T-helper 1 cell treated with Interleukin-12 subunit alpha and Interleukin-12 subunit beta and Interleukin-4 antibody, amounts not matched to agents 30 μg/mL and 1 μg/mL, for 36 hours (primary cell): ENCODE data around the gene SERPINB6.

Experiments used
- H3K27ac Mint-ChIP-seq: one replicate; pipeline ENCODE4 v1.8.0; 2021; ENCODE audit warnings: mild to moderate bottlenecking, mixed read lengths
- H3K27me3 Mint-ChIP-seq: one replicate; pipeline ENCODE4 v1.8.0; 2021; ENCODE audit warnings: low read depth, mixed read lengths
- H3K36me3 Mint-ChIP-seq: one replicate; pipeline ENCODE4 v1.8.0; 2021; ENCODE audit warnings: low read depth, mixed read lengths
- H3K4me1 Mint-ChIP-seq: one replicate; pipeline ENCODE4 v1.8.0; 2021; ENCODE audit warnings: low read depth, mixed read lengths
- H3K4me3 Mint-ChIP-seq: one replicate; pipeline ENCODE4 v1.8.0; 2021; ENCODE audit warnings: mild to moderate bottlenecking, moderate library complexity, mixed read lengths
- H3K9me3 Mint-ChIP-seq: one replicate; pipeline ENCODE4 v1.8.0; 2021; ENCODE audit warnings: mixed read lengths

SERPINB6 gene

DNA sequence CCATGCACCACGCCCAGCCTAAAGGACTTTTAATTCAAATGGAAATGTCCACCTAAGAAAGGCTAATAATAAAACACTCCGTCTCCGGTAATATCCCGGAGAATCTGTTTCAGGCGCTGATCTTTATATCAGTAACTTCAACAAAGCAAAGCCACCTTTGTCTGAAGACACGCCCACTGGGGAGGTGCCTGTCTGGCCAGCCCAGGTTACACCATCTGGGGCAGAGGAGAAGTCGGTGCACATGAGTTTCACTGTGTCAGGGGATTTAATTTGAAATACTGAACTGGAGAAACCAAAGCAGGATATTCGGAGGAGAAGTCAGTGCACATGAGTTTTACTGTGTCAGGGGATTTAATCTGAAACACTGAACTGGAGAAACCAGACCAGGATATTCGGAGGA, 9.4 kb downstream of the SERPINB6 start:
- Mint-ChIP-seq H3K9me3 (no peaks in the 10 kb centered on the region), H3K27ac (no peak overlapping the region), H3K4me1 (no peaks in the 10 kb centered on the region), H3K4me3 (no peak overlapping the region), H3K27me3 (peaks cover 10% of the 10 kb centered on the region), H3K36me3 (no peaks in the 10 kb centered on the region)

- Mint-ChIP-seq H3K4me3 (no peak overlapping the region), H3K27me3 (peaks cover 7% of the 10 kb centered on the region), H3K4me1 (no peaks in the 10 kb centered on the region), H3K36me3 (no peaks in the 10 kb centered on the region), H3K9me3 (no peaks in the 10 kb centered on the region), H3K27ac (no peak overlapping the region)
Observed at GRCh38 chr6:2961506-2961905, 9.9 kb downstream of the SERPINB6 start.

DNA sequence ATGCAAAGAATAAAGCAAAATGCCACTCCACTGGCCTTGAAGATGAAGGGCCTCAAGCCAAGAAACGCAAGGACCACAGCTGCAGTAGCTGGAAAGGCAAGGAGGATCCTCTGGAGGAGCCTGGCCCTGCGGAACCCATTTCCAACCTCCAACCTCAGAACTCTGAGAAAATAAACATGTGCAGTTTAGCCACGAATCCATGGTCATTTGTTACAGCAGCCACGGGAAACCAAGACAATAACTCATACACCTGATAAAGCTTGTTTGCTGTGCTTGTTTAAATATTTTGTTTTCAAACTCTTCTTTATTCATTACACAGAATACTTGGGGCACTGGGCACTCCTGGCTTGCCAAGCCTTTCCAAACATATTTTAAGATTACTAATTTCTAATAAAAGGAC, 10.4 kb downstream of the SERPINB6 start:
- no peak overlapping the region for H3K4me3 Mint-ChIP-seq
- peaks cover 7% of the 10 kb centered on the region for H3K27me3 Mint-ChIP-seq
- no peaks in the 10 kb centered on the region for H3K36me3 Mint-ChIP-seq
- H3K9me3 Mint-ChIP-seq: no peaks in the 10 kb centered on the region
- H3K4me1 Mint-ChIP-seq: no peaks in the 10 kb centered on the region
- H3K27ac Mint-ChIP-seq: no peak overlapping the region

GRCh38 chr6:2959909-2960719, 11.3 kb downstream of the SERPINB6 start:
- no peak overlapping the region for H3K27ac Mint-ChIP-seq

GRCh38 chr6:2958776-2959175, 12.6 kb downstream of the SERPINB6 start:
- Mint-ChIP-seq H3K27ac (no peak overlapping the region), H3K4me1 (no peaks in the 10 kb centered on the region)

More at GRCh38 chr6:2959909-2960719, 11.3 kb downstream of the SERPINB6 start:
- Mint-ChIP-seq H3K4me1 (no peaks in the 10 kb centered on the region), H3K27me3 (peaks cover 7% of the 10 kb centered on the region), H3K4me3 (no peak overlapping the region), H3K36me3 (no peaks in the 10 kb centered on the region), H3K9me3 (no peaks in the 10 kb centered on the region)

DNA sequence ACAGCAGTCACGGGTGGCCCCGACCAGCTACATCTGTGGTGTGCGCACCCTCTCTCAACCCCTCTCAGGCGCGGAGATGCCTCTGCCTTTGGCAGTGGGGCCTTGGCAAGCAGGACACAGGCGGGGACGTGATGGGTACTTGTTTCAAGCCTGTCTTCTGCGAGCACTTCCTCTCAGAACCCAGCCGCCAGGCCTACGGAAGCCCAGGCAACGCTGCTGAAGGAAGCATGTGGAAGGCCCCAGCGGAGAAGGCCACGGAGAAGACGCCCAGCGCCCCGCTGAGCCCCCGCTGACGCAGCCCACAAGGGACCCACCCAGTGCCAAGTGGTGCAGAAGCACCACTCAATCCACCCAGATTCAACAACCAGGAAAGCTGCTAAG, 13.0 kb downstream of the SERPINB6 start:
- Mint-ChIP-seq H3K27me3 (peaks cover 7% of the 10 kb centered on the region), H3K9me3 (no peaks in the 10 kb centered on the region), H3K27ac (no peak overlapping the region), H3K36me3 (peaks cover 3% of the 10 kb centered on the region), H3K4me1 (no peaks in the 10 kb centered on the region), H3K4me3 (no peak overlapping the region)

More at GRCh38 chr6:2958776-2959175, 12.6 kb downstream of the SERPINB6 start:
- Mint-ChIP-seq H3K27me3 (peaks cover 7% of the 10 kb centered on the region), H3K9me3 (no peaks in the 10 kb centered on the region), H3K36me3 (peaks cover 3% of the 10 kb centered on the region), H3K4me3 (no peak overlapping the region)

DNA sequence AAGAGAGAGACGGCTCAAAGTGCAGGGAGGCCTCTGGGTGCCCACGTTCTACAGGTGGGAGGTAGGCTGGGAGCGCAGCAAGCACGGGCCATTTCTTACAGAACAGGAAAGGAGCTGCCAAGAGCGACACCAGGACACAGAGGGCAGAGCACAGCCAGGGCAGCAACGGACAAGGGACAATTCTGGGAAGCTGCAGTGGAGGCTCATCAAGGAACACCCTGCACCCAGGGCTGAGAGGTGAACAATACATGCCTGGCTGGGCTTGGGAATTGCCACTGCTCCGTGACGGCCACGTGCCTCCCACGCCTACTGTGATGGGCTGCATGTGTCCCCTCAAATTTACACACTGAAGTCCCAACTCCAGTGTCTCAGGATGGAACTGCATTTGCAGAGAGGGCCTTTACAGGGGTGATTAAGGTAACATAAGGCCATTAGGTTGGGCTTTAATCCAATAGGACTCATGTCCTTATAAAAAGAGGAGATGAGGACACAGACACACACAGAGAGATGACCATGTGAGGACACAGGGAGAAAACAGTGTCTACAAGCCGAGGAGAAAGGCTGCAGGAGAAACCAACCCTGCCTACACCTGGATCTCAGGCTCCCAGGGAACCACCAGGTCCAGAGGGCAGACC, 13.6 kb downstream of the SERPINB6 start:
- no peak overlapping the region for H3K4me3 Mint-ChIP-seq
- no peak overlapping the region for H3K27ac Mint-ChIP-seq
- H3K9me3 Mint-ChIP-seq: no peaks in the 10 kb centered on the region

GRCh38 chr6:2956930-2957685, 14.3 kb downstream of the SERPINB6 start:
- no peak overlapping the region for H3K27ac Mint-ChIP-seq
- H3K27me3 Mint-ChIP-seq: peaks cover 4% of the 10 kb centered on the region
- H3K36me3 Mint-ChIP-seq: peaks cover 3% of the 10 kb centered on the region
- no peaks in the 10 kb centered on the region for H3K9me3 Mint-ChIP-seq
- H3K4me3 Mint-ChIP-seq: no peak overlapping the region
- peaks cover 5% of the 10 kb centered on the region for H3K4me1 Mint-ChIP-seq

More for the DNA sequence above, 13.6 kb downstream of the SERPINB6 start:
- Mint-ChIP-seq H3K27me3 (peaks cover 7% of the 10 kb centered on the region), H3K4me1 (peaks cover 2% of the 10 kb centered on the region), H3K36me3 (peaks cover 3% of the 10 kb centered on the region)

- no peak overlapping the region for H3K4me3 Mint-ChIP-seq
- peaks cover 17% of the 10 kb centered on the region for H3K27me3 Mint-ChIP-seq
- H3K9me3 Mint-ChIP-seq: no peaks in the 10 kb centered on the region
- H3K36me3 Mint-ChIP-seq: peaks cover 13% of the 10 kb centered on the region
- no peak overlapping the region for H3K27ac Mint-ChIP-seq
- H3K4me1 Mint-ChIP-seq: peaks cover 11% of the 10 kb centered on the region
Observed at GRCh38 chr6:2953098-2953497, 18.3 kb downstream of the SERPINB6 start.

- Mint-ChIP-seq H3K9me3 (no peaks in the 10 kb centered on the region), H3K36me3 (peaks cover 17% of the 10 kb centered on the region), H3K4me3 (peak overlapping the region; percentile 57), H3K4me1 (peaks cover 12% of the 10 kb centered on the region), H3K27me3 (peaks cover 22% of the 10 kb centered on the region), H3K27ac (no peak overlapping the region)
Observed at GRCh38 chr6:2952557-2953095, 18.7 kb downstream of the SERPINB6 start.

DNA sequence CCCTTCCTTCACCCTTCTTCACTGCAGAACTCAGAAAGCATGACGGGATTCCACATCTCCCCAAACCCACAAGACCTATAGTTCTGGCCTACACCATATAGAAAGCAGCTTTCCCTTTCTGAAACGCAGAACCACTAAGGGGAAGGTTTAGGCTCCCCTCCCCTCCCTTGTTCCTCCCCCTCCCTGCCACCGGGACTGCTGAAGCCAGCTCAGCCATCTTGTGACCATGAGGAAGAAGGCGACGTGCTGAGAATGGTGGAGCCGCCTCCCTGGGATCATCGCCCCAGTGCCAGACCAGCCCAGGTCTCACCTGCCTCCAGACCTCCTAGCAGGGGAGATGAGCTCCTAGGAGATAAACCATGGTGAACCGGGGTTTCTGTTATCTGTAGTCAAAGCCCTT, 19.6 kb downstream of the SERPINB6 start:
- no peaks in the 10 kb centered on the region for H3K9me3 Mint-ChIP-seq
- peaks cover 16% of the 10 kb centered on the region for H3K4me1 Mint-ChIP-seq
- no peak overlapping the region for H3K4me3 Mint-ChIP-seq
- H3K27ac Mint-ChIP-seq: no peak overlapping the region
- peaks cover 17% of the 10 kb centered on the region for H3K36me3 Mint-ChIP-seq
- peaks cover 26% of the 10 kb centered on the region for H3K27me3 Mint-ChIP-seq

DNA sequence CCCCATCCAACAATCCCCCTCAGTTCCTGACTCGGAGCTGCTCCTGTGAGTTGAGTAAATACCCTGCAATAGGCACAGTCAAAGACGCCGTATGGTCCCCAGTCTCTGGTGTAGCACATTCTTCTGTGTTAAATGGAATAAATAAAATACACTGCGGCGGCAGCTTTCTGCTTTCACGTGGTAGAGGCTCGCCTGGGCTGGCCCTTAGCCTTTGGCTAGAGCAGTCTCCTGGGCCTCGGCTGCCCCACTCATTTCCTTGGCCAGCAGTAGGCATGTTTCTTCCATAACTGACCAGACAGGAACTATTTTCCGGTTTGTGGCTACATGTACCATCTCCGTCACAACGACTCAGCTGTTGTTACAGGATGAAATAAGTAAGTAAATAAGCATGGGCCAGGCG, 20.7 kb downstream of the SERPINB6 start:
- no peaks in the 10 kb centered on the region for H3K9me3 Mint-ChIP-seq
- H3K27ac Mint-ChIP-seq: no peak overlapping the region
- H3K27me3 Mint-ChIP-seq: peaks cover 26% of the 10 kb centered on the region
- H3K4me3 Mint-ChIP-seq: no peak overlapping the region
- H3K4me1 Mint-ChIP-seq: peaks cover 16% of the 10 kb centered on the region
- peaks cover 17% of the 10 kb centered on the region for H3K36me3 Mint-ChIP-seq

GRCh38 chr6:2949536-2950083, 21.8 kb downstream of the SERPINB6 start:
- H3K9me3 Mint-ChIP-seq: no peaks in the 10 kb centered on the region
- H3K4me1 Mint-ChIP-seq: peaks cover 16% of the 10 kb centered on the region
- no peak overlapping the region for H3K4me3 Mint-ChIP-seq
- H3K27ac Mint-ChIP-seq: no peak overlapping the region
- H3K27me3 Mint-ChIP-seq: peaks cover 34% of the 10 kb centered on the region
- peaks cover 19% of the 10 kb centered on the region for H3K36me3 Mint-ChIP-seq

DNA sequence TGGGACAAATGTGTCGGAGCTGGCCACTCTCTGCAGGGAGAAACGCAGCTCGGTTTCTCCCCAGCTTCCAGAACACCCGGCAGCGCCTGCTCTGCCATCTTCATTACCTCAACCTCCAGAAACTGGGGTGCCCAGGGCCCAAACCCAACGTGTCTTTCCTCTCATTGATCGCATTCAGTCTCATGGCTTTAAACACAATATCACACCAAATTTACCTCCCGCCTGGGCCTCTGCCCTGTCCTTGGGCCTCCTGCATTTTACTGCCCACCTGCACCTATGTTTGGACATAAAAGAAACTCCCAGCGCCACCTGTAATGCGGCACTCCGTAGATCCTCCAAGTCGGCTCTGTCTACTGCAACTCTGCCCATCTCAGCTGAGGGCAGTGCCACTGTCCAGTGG, 22.2 kb downstream of the SERPINB6 start:
- peaks cover 20% of the 10 kb centered on the region for H3K36me3 Mint-ChIP-seq
- no peak overlapping the region for H3K27ac Mint-ChIP-seq
- peaks cover 16% of the 10 kb centered on the region for H3K4me1 Mint-ChIP-seq
- no peaks in the 10 kb centered on the region for H3K9me3 Mint-ChIP-seq
- H3K4me3 Mint-ChIP-seq: no peak overlapping the region
- H3K27me3 Mint-ChIP-seq: peaks cover 39% of the 10 kb centered on the region
